ENCODE measurements around the gene FAM177B. TPM values are rescaled to one million over a fixed set of nuclear protein-coding genes. Genes with fewer than 3 reads are reported as not detected.

Gene FAM177B
- total RNA-seq, 4 donors from 2014 or later = 4.0 to 13.9 TPM; not detected in 2

GRCh38 chr1:222777463-222777862 lies 40.5 kb downstream of the FAM177B start:
- no peaks in the 10 kb centered on the region for H3K36me3 ChIP-seq
- DNase-seq = no peak
- in situ Hi-C loops (cut with MboI; ENCODE audit: low pct_ligation_motif_present in 1 of 4, low pct_unique_long_range_greater_than_20kb in 1 of 4, low sequenced_read_pairs in 3 of 4) (no loop called here), intact Hi-C loops (cut with DNase I; ENCODE audit: low total_unique reads) (no loop called here)
- no peaks in the 10 kb centered on the region for H3K9me3 ChIP-seq
- H3K27me3 ChIP-seq = peaks cover 3% of the 10 kb centered on the region
- 88 to 100% methylated on average over 1 of the region's 1 CpG for WGBS, 2 donors (ENCODE audit: low coverage in 1 of 2)
- no peak overlapping the region for H3K4me3 ChIP-seq
- peaks cover 0 to 16% (median 3%) of the 10 kb centered on the region in 4 donors for H3K4me1 ChIP-seq
- H3K27ac ChIP-seq = no peak overlapping the region
- TF ChIP-seq CTCF (IDR thresholded peaks at IDR 0.05) (no peak), POLR2A (IDR thresholded peaks at IDR 0.05) (no peak), POLR2AphosphoS5 (IDR thresholded peaks at IDR 0.05) (peak in 1 of 3 donors; percentile 40), EP300 (IDR thresholded peaks at IDR 0.05; ENCODE audit: low read depth) (peak; percentile 67)

GRCh38 chr1:222777977-222778376 lies 41.0 kb downstream of the FAM177B start:
- Histone ChIP-seq H3K4me3 (no peak overlapping the region), H3K27ac (no peak overlapping the region), H3K36me3 (no peaks in the 10 kb centered on the region), H3K4me1 (peaks cover 0 to 12% (median 3%) of the 10 kb centered on the region in 4 donors), H3K27me3 (peaks cover 6% of the 10 kb centered on the region), H3K9me3 (no peaks in the 10 kb centered on the region)
- WGBS, 2 donors (ENCODE audit: low coverage in 1 of 2) = 42% methylated on average over 2 of the region's 2 CpGs; no CpG with 5 or more reads in 1 of the 2 donors
- TF ChIP-seq EP300 (IDR thresholded peaks at IDR 0.05; ENCODE audit: low read depth) = peak; percentile 43
- peak; percentile 44 to 78 (median 66) for TF ChIP-seq POLR2AphosphoS5 (IDR thresholded peaks at IDR 0.05)
- no peak for TF ChIP-seq POLR2A (IDR thresholded peaks at IDR 0.05)
- DNase-seq = no peak
- in situ Hi-C loops (cut with MboI; ENCODE audit: low pct_ligation_motif_present in 1 of 4, low pct_unique_long_range_greater_than_20kb in 1 of 4, low sequenced_read_pairs in 3 of 4) (no loop called here), intact Hi-C loops (cut with DNase I; ENCODE audit: low total_unique reads) (no loop called here)

DNA sequence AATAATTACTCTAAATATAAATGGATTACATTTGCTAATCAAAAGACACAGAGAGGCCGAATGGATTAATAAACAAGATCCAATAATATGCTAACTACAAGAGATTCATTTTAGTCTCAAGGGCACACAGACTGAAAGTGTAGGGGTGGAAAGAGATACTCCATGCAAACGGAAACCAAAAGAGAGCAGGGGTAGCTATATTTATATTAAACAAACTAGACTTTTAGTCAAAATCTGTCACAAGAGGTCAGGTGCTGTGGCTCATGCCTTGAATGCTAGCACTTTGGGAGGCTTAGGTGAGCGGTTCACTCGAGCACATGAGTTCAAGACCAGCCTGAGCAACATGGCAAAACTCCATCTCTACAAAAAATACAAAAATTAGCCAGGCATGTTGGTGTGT lies 44.2 kb downstream of the FAM177B start:
- 55 to 81% methylated on average over 2 to 4 of the region's 4 CpGs for WGBS, 2 donors (ENCODE audit: low coverage in 1 of 2)
- in situ Hi-C loops (cut with MboI; ENCODE audit: low pct_ligation_motif_present in 1 of 4, low pct_unique_long_range_greater_than_20kb in 1 of 4, low sequenced_read_pairs in 3 of 4) = no loop called here
- intact Hi-C loops (cut with DNase I; ENCODE audit: low total_unique reads) = no loop called here
- Histone ChIP-seq H3K9me3 (no peaks in the 10 kb centered on the region), H3K36me3 (no peaks in the 10 kb centered on the region), H3K27ac (no peak overlapping the region), H3K27me3 (peaks cover 14% of the 10 kb centered on the region), H3K4me1 (peaks cover 0 to 9% (median 3%) of the 10 kb centered on the region in 4 donors), H3K4me3 (no peak overlapping the region)
- DNase-seq = no peak
- TF ChIP-seq EP300 (IDR thresholded peaks at IDR 0.05; ENCODE audit: low read depth) = no peak
- no peak for TF ChIP-seq POLR2AphosphoS5 (IDR thresholded peaks at IDR 0.05)
- no peak for TF ChIP-seq CTCF (IDR thresholded peaks at IDR 0.05)
- TF ChIP-seq POLR2A (IDR thresholded peaks at IDR 0.05) = no peak

DNA sequence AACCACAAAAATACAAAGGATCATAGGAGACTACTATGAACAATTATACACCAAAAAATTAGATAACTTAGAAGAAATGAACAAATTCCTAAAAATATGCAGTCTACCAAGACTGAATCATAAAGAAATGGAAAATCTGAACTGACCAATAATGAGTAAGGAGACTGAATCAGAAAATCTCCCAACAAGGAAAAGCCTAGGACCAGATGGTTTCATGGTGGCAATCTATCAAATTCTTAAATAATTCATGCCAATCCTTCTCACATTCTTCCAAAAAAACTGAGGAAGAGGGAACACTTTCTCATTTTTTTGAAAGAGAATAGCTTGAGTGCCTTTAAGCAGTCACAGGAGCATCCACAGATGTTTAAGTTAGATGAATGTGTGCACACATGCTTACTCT lies 46.0 kb downstream of the FAM177B start:
- in situ Hi-C loops (cut with MboI; ENCODE audit: low pct_ligation_motif_present in 1 of 4, low pct_unique_long_range_greater_than_20kb in 1 of 4, low sequenced_read_pairs in 3 of 4) (no loop called here), intact Hi-C loops (cut with DNase I; ENCODE audit: low total_unique reads) (no loop called here)
- Histone ChIP-seq H3K27ac (no peak overlapping the region), H3K4me1 (peaks cover 0 to 4% (median under 1%) of the 10 kb centered on the region in 4 donors), H3K9me3 (no peaks in the 10 kb centered on the region), H3K4me3 (no peak overlapping the region), H3K27me3 (peaks cover 14% of the 10 kb centered on the region), H3K36me3 (no peaks in the 10 kb centered on the region)
- no peak for TF ChIP-seq CTCF (IDR thresholded peaks at IDR 0.05)
- no peak for TF ChIP-seq EP300 (IDR thresholded peaks at IDR 0.05; ENCODE audit: low read depth)
- no peak for TF ChIP-seq POLR2A (IDR thresholded peaks at IDR 0.05)
- TF ChIP-seq POLR2AphosphoS5 (IDR thresholded peaks at IDR 0.05) = no peak
- no peak for DNase-seq

GRCh38 chr1:222784371-222784770 lies 47.4 kb downstream of the FAM177B start:
- H3K9me3 ChIP-seq = no peaks in the 10 kb centered on the region
- H3K27ac ChIP-seq = no peak overlapping the region
- H3K27me3 ChIP-seq = peaks cover 14% of the 10 kb centered on the region
- intact Hi-C loops (cut with DNase I; ENCODE audit: low total_unique reads) = no loop called here
- in situ Hi-C loops (cut with MboI; ENCODE audit: low pct_ligation_motif_present in 1 of 4, low pct_unique_long_range_greater_than_20kb in 1 of 4, low sequenced_read_pairs in 3 of 4) = no loop called here
- no peak for DNase-seq
- no peak overlapping the region for H3K4me3 ChIP-seq
- 25 to 34% methylated on average over 3 of the region's 3 CpGs for WGBS, 2 donors (ENCODE audit: low coverage in 1 of 2)
- peaks cover 0 to 4% (median 0%) of the 10 kb centered on the region in 4 donors for H3K4me1 ChIP-seq
- TF ChIP-seq EP300 (IDR thresholded peaks at IDR 0.05; ENCODE audit: low read depth) = no peak
- no peak for TF ChIP-seq CTCF (IDR thresholded peaks at IDR 0.05)
- no peak for TF ChIP-seq POLR2A (IDR thresholded peaks at IDR 0.05)
- no peak for TF ChIP-seq POLR2AphosphoS5 (IDR thresholded peaks at IDR 0.05)
- no peaks in the 10 kb centered on the region for H3K36me3 ChIP-seq
